Gastrocnemius medialis (tissue), 4 donors: Measurements from ENCODE around the gene FNTB. TPM values are rescaled to one million over a fixed set of nuclear protein-coding genes. Genes with fewer than 3 reads are reported as not detected.

Experiments used
- ATAC-seq, 2 donors: fragments of 150-250 bp; one replicate each; pipeline ENCODE4 v1.9.1; 2016
- DNase-seq, 2 donors: peaks; one replicate each; pipeline ENCODE4 v3.0.0-alpha.2; 2019
- H3K27ac ChIP-seq, 4 donors: fragments of 200-600 bp; sonication (generic); 1 replicate in 1 of 4; 2 replicates in 3 of 4; pipeline ENCODE4 v1.5.1; 2016 to 2018; ENCODE audit warnings: mild to moderate bottlenecking in 2 of 4, moderate library complexity in 1 of 4
- H3K27me3 ChIP-seq, 3 donors: fragments of 200-600 bp; sonication (generic) in 2 of 3; 1 replicate in 1 of 3; 2 replicates in 2 of 3; pipeline versions ENCODE4 v1.5.1 to v1.6.0; 2016 to 2019; ENCODE audit warnings: mild to moderate bottlenecking in 1 of 3, moderate library complexity in 1 of 3
- H3K36me3 ChIP-seq, 2 donors: fragments of 200-600 bp; sonication (generic) in 1 of 2; one replicate each; pipeline ENCODE4 v1.5.1; 2017 to 2018
- H3K4me1 ChIP-seq, 2 donors: fragments of 200-600 bp; sonication (generic) in 1 of 2; one replicate each; pipeline ENCODE4 v1.5.1; 2016 to 2017; ENCODE audit warnings: mild to moderate bottlenecking in 2 of 2
- H3K4me3 ChIP-seq, 4 donors: fragments of 200-600 bp; sonication (generic) in 3 of 4; 1 replicate in 1 of 4; 2 replicates in 3 of 4; pipeline ENCODE4 v1.5.1; 2016 to 2019; ENCODE audit warnings: mild to moderate bottlenecking in 2 of 4
- H3K9me3 ChIP-seq, 3 donors: fragments of 200-600 bp; sonication (generic) in 2 of 3; 1 replicate in 1 of 3; 2 replicates in 2 of 3; pipeline ENCODE4 v1.5.1; 2016 to 2019
- CTCF ChIP-seq, 5 experiments: fragments of 450-650 bp in 3 of 5; fragments of 200-600 bp in 2 of 5; sonication (generic) in 2 of 5; IDR thresholded peaks in 4 of 5; conservative IDR thresholded peaks in 1 of 5; 1 replicate in 4 of 5; 2 replicates in 1 of 5; pipeline ENCODE4 v1.5.1; 2016 to 2019; ENCODE audit warnings: antibody characterized with exemption in 5 of 5, mild to moderate bottlenecking in 3 of 5, moderate library complexity in 3 of 5
- POLR2A ChIP-seq, 2 donors: fragments of 450-650 bp; IDR thresholded peaks; one replicate each; pipeline ENCODE4 v1.6.1; 2017; ENCODE audit warnings: antibody characterized with exemption in 2 of 2, mild to moderate bottlenecking in 2 of 2, moderate library complexity in 2 of 2
- in situ Hi-C, 4 donors: fragments of 200-750 bp; cut with MboI; loops; one replicate each; pipeline versions ENCODE4 v1.15.0 to v1.8.0; 2017; ENCODE audit warnings: low sequenced_read_pairs in 4 of 4
- intact Hi-C: fragments of 100-400 bp; cut with DNase I; formaldehyde crosslinking; loops from one replicate; pipeline ENCODE4 v1.15.1; 2023; ENCODE audit warnings: low total_unique reads
- total RNA-seq, 4 donors: library from RNA; depleted of rRNA; stranded (reverse); fragments of >200 nt; gene quantifications; one replicate each; pipeline versions ENCODE4 v1.1.0 to v1.2.3, GENCODE V29; 2016

Gene FNTB
- total RNA-seq, 4 donors from 2014 or later: 6.1 to 40.6 (median 18.0) TPM

DNA sequence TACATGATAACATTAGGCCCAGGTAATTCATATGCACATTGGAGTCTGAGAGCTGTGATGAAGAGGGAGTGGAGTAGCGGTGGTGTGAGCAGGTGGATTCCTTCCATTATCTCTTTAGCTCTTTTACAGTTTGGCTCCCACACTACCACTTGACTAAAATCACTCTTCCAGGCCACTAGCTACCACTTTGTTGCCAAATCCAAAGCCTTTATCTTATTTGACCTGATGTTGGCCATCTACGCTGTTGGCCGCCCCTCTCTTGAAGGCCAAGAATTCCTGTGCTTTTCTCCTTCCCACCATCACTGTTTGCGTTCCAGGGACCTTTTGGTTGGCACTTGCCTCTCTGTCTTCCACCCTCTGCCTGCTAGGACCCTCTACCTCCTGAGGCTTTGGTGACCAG is 119.6 kb downstream of the FNTB start:
- no peak for ATAC-seq
- no peak for TF ChIP-seq CTCF (IDR thresholded peaks at IDR 0.05 in 4 of 5, conservative IDR thresholded peaks at IDR 0.05 in 1 of 5)
- TF ChIP-seq POLR2A (IDR thresholded peaks at IDR 0.05): no peak
- Histone ChIP-seq H3K36me3 (no peaks in the 10 kb centered on the region), H3K9me3 (no peaks in the 10 kb centered on the region), H3K4me3 (no peak overlapping the region), H3K4me1 (peaks cover under 1 to 4% of the 10 kb centered on the region in 2 donors), H3K27ac (no peak overlapping the region), H3K27me3 (no peaks in the 10 kb centered on the region)
- no peak for DNase-seq
- intact Hi-C loops (loop anchor here (10.0 kb wide), 1 partner anchor 258 kb away; no protein-coding TSS in a partner anchor), in situ Hi-C loops (loop anchor here in 1 of 4 donors (10.0 kb wide), 1 partner anchor 122 kb away; the partner anchor contains the start of gene FNTB)

GRCh38 chr14:65106736-65107135 is 120.0 kb downstream of the FNTB start:
- H3K36me3 ChIP-seq: no peaks in the 10 kb centered on the region
- no peak overlapping the region for H3K27ac ChIP-seq
- TF ChIP-seq CTCF (IDR thresholded peaks at IDR 0.05 in 4 of 5, conservative IDR thresholded peaks at IDR 0.05 in 1 of 5) (no peak), POLR2A (IDR thresholded peaks at IDR 0.05) (no peak)
- no peak overlapping the region for H3K4me3 ChIP-seq
- ATAC-seq: no peak
- no peaks in the 10 kb centered on the region for H3K27me3 ChIP-seq
- in situ Hi-C loops: loop anchor here in 1 of 4 donors (10.0 kb wide), 1 partner anchor 122 kb away; the partner anchor contains the start of gene FNTB
- H3K9me3 ChIP-seq: no peaks in the 10 kb centered on the region
- intact Hi-C loops: loop anchor here (10.0 kb wide), 1 partner anchor 258 kb away; no protein-coding TSS in a partner anchor
- no peaks in the 10 kb centered on the region for H3K4me1 ChIP-seq
- DNase-seq: no peak

DNA sequence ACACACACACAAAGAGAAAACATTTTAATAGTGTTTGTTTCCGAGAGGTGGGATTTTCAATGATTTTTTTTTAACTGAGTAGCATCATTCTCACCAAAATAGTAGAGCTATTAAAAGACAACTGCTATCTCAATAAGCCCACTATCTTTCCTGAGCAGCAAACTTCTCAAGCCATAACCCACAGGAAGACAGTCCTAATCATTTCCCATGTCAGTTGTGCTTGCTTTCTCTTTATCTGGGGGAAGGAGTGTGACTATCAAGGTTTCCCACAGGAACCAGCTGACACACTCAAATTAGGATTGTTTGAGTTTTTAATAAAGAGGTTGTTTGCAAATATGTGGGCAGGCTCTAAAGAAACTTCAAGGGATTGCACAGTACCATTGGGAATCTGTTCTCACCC is 120.5 kb downstream of the FNTB start:
- intact Hi-C loops (loop anchor here (10.0 kb wide), 1 partner anchor 258 kb away; no protein-coding TSS in a partner anchor), in situ Hi-C loops (loop anchor here in 1 of 4 donors (10.0 kb wide), 1 partner anchor 122 kb away; the partner anchor contains the start of gene FNTB)
- DNase-seq (no peak), ATAC-seq (no peak)
- Histone ChIP-seq H3K9me3 (no peaks in the 10 kb centered on the region), H3K36me3 (no peaks in the 10 kb centered on the region), H3K27ac (no peak overlapping the region), H3K4me3 (no peak overlapping the region), H3K4me1 (no peaks in the 10 kb centered on the region), H3K27me3 (no peaks in the 10 kb centered on the region)
- TF ChIP-seq CTCF (IDR thresholded peaks at IDR 0.05 in 4 of 5, conservative IDR thresholded peaks at IDR 0.05 in 1 of 5) (no peak), POLR2A (IDR thresholded peaks at IDR 0.05) (no peak)

- Histone ChIP-seq H3K36me3 (no peaks in the 10 kb centered on the region), H3K4me3 (no peak overlapping the region), H3K27ac (no peak overlapping the region), H3K9me3 (no peaks in the 10 kb centered on the region), H3K4me1 (no peaks in the 10 kb centered on the region), H3K27me3 (no peaks in the 10 kb centered on the region)
- DNase-seq (no peak), ATAC-seq (no peak)
- in situ Hi-C loops: loop anchor here in 1 of 4 donors (10.0 kb wide), 1 partner anchor 125 kb away; the partner anchor contains the start of gene FNTB
- TF ChIP-seq CTCF (IDR thresholded peaks at IDR 0.05 in 4 of 5, conservative IDR thresholded peaks at IDR 0.05 in 1 of 5): no peak
- TF ChIP-seq POLR2A (IDR thresholded peaks at IDR 0.05): no peak
- intact Hi-C loops: loop anchor here (10.0 kb wide), 1 partner anchor 255 kb away; no protein-coding TSS in a partner anchor
Measured at GRCh38 chr14:65109357-65109756, 122.7 kb downstream of the FNTB start.
